NT2/D1 (cell line): Measurements from ENCODE around the gene RYK.

Source experiments
- DNase-seq: peaks from one replicate; pipeline ENCODE4 v3.0.0-alpha.2; 2011; ENCODE audit warnings: low read depth, low spot score
- H3K27me3 ChIP-seq: 2 replicates; pipeline ENCODE4 v1.6.0; 2011; ENCODE audit warnings: mild to moderate bottlenecking; ENCODE audit not compliant: insufficient read length, insufficient read depth
- H3K36me3 ChIP-seq: 2 replicates; pipeline ENCODE4 v1.6.1; 2011; ENCODE audit warnings: mild to moderate bottlenecking, low read length, mixed read lengths; ENCODE audit not compliant: insufficient read depth, insufficient read length
- H3K4me1 ChIP-seq: 2 replicates; pipeline ENCODE4 v1.5.1; 2011; ENCODE audit not compliant: insufficient read depth, insufficient read length
- H3K4me3 ChIP-seq: 2 replicates; pipeline ENCODE4 v1.5.1; 2011; ENCODE audit warnings: low read depth; ENCODE audit not compliant: insufficient read length
- H3K9ac ChIP-seq: 2 replicates; pipeline ENCODE4 v1.6.0; 2011; ENCODE audit warnings: low read depth; ENCODE audit not compliant: insufficient read length
- H3K9me3 ChIP-seq: 2 replicates; pipeline ENCODE4 v1.5.1; 2011; ENCODE audit warnings: mild to moderate bottlenecking, low read length; ENCODE audit not compliant: insufficient read depth
- SUZ12 ChIP-seq: IDR thresholded peaks from 2 replicates; pipeline ENCODE4 v1.6.1; 2011; ENCODE audit not compliant: insufficient read length, insufficient read depth; ENCODE audit errors: extremely low read depth
- YY1 ChIP-seq: IDR thresholded peaks from 2 replicates; pipeline ENCODE4 v1.6.1; 2011; ENCODE audit not compliant: insufficient read length, insufficient read depth
- ZNF274 ChIP-seq: IDR thresholded peaks from 2 replicates; pipeline ENCODE4 v1.6.1; 2011; ENCODE audit warnings: mild to moderate bottlenecking, low read depth, low read length

The RYK gene

GRCh38 chr3:134197681-134198261 is 52.9 kb downstream of the RYK start:
- Histone ChIP-seq H3K4me1 (no peaks in the 10 kb centered on the region), H3K36me3 (peaks cover 79% of the 10 kb centered on the region), H3K9ac (no peak overlapping the region), H3K4me3 (no peak overlapping the region), H3K9me3 (peaks cover 11% of the 10 kb centered on the region), H3K27me3 (no peaks in the 10 kb centered on the region)
- TF ChIP-seq SUZ12 (no peak), YY1 (no peak), ZNF274 (no peak)
- peak; percentile 25 for DNase-seq

- TF ChIP-seq YY1: no peak
- no peak for TF ChIP-seq ZNF274
- no peak for TF ChIP-seq SUZ12
- no peak overlapping the region for H3K9ac ChIP-seq
- H3K4me3 ChIP-seq: no peak overlapping the region
- H3K9me3 ChIP-seq: no peaks in the 10 kb centered on the region
- H3K36me3 ChIP-seq: peaks cover 64% of the 10 kb centered on the region
- H3K27me3 ChIP-seq: no peaks in the 10 kb centered on the region
- no peak for DNase-seq
- no peaks in the 10 kb centered on the region for H3K4me1 ChIP-seq
These were observed 56.4 kb downstream of the RYK start for GRCh38 chr3:134194247-134194646.

GRCh38 chr3:134190250-134190649 is 60.4 kb downstream of the RYK start:
- no peak for DNase-seq
- H3K4me1 ChIP-seq: no peaks in the 10 kb centered on the region
- H3K27me3 ChIP-seq: no peaks in the 10 kb centered on the region
- no peaks in the 10 kb centered on the region for H3K9me3 ChIP-seq
- H3K4me3 ChIP-seq: no peak overlapping the region
- H3K36me3 ChIP-seq: peaks cover 67% of the 10 kb centered on the region
- no peak for TF ChIP-seq ZNF274
- TF ChIP-seq SUZ12: no peak
- TF ChIP-seq YY1: no peak
- H3K9ac ChIP-seq: no peak overlapping the region

- Histone ChIP-seq H3K9ac (no peak overlapping the region), H3K4me3 (no peak overlapping the region), H3K36me3 (peaks cover 64% of the 10 kb centered on the region), H3K4me1 (no peaks in the 10 kb centered on the region), H3K9me3 (no peaks in the 10 kb centered on the region), H3K27me3 (no peaks in the 10 kb centered on the region)
- DNase-seq: no peak
- TF ChIP-seq YY1 (no peak), ZNF274 (no peak), SUZ12 (no peak)
These were observed 60.8 kb downstream of the RYK start for GRCh38 chr3:134189849-134190248.

- Histone ChIP-seq H3K27me3 (no peaks in the 10 kb centered on the region), H3K36me3 (peaks cover 50% of the 10 kb centered on the region), H3K9me3 (no peaks in the 10 kb centered on the region), H3K4me1 (no peaks in the 10 kb centered on the region), H3K4me3 (no peak overlapping the region), H3K9ac (no peak overlapping the region)
- DNase-seq: no peak
- TF ChIP-seq SUZ12 (no peak), ZNF274 (no peak), YY1 (no peak)
These were observed 64.3 kb downstream of the RYK start for GRCh38 chr3:134186391-134186790.

- Histone ChIP-seq H3K36me3 (peaks cover 36% of the 10 kb centered on the region), H3K9ac (no peak overlapping the region), H3K4me1 (no peaks in the 10 kb centered on the region), H3K4me3 (no peak overlapping the region), H3K9me3 (no peaks in the 10 kb centered on the region), H3K27me3 (no peaks in the 10 kb centered on the region)
- no peak for DNase-seq
- no peak for TF ChIP-seq YY1
These were observed 69.9 kb downstream of the RYK start for GRCh38 chr3:134180761-134181160.

- DNase-seq: no peak
- Histone ChIP-seq H3K9me3 (no peaks in the 10 kb centered on the region), H3K27me3 (no peaks in the 10 kb centered on the region)
These were observed 71.2 kb downstream of the RYK start for GRCh38 chr3:134179508-134179907.

GRCh38 chr3:134163096-134163495 is 87.6 kb downstream of the RYK start:
- Histone ChIP-seq H3K9ac (no peak overlapping the region), H3K4me1 (no peaks in the 10 kb centered on the region), H3K4me3 (no peak overlapping the region), H3K9me3 (no peaks in the 10 kb centered on the region), H3K36me3 (peaks cover 42% of the 10 kb centered on the region), H3K27me3 (no peaks in the 10 kb centered on the region)
- no peak for DNase-seq
- no peak for TF ChIP-seq ZNF274
- no peak for TF ChIP-seq YY1
- no peak for TF ChIP-seq SUZ12

More at GRCh38 chr3:134179508-134179907, 71.2 kb downstream of the RYK start:
- Histone ChIP-seq H3K4me3 (no peak overlapping the region), H3K4me1 (no peaks in the 10 kb centered on the region), H3K36me3 (peaks cover 46% of the 10 kb centered on the region), H3K9ac (no peak overlapping the region)
- TF ChIP-seq SUZ12 (no peak), ZNF274 (no peak), YY1 (no peak)
